ENCODE results near the gene SHKBP1. TPM values are rescaled to one million over a fixed set of nuclear protein-coding genes. Genes with fewer than 3 reads are reported as not detected.

Gene SHKBP1
- total and polyA plus RNA-seq, 2 of the 13 experiments (the other 11 are each of a cell fraction or from before 2014, with no cell fraction given) = 16.2 to 17.4 TPM

GRCh38 chr19:40611096-40611495 is 34.4 kb downstream of the SHKBP1 start:
- CTCF ChIA-PET (ENCODE audit: low intra/inter-chr PET ratio, low total read pairs) = no interaction called here
- Histone ChIP-seq H3K27ac (ENCODE audit: extremely low read length, insufficient read depth, low read length) (no peak overlapping the region), H3K4me3 (replicated peaks in 1 of 3; ENCODE audit: insufficient read depth in 1 of 3, low read depth in 2 of 3, low read length in 3 of 3) (no peak overlapping the region), H3K9ac (ENCODE audit: insufficient read depth, low read depth, low read length) (no peak overlapping the region), H3K4me2 (ENCODE audit: low read depth, low read length) (no peak overlapping the region), H3K27me3 (ENCODE audit: control insufficient read depth in 1 of 2, insufficient read depth in 2 of 2, low read length in 2 of 2) (peaks cover 2 to 78% of the 10 kb centered on the region in 2 experiments), H2AFZ (ENCODE audit: low read length) (no peak overlapping the region), H3K4me1 (ENCODE audit: insufficient read depth, low read length) (peaks cover 58% of the 10 kb centered on the region), H4K20me1 (ENCODE audit: insufficient read depth, low read length) (no peaks in the 10 kb centered on the region), H3K9me3 (ENCODE audit: low read length) (no peaks in the 10 kb centered on the region), H3K36me3 (replicated peaks in 1 of 2; ENCODE audit: control insufficient read depth in 1 of 2, insufficient read depth in 2 of 2, low read length in 2 of 2) (no peaks in the 10 kb centered on the region), H3K79me2 (ENCODE audit: insufficient read depth, low read length) (no peaks in the 10 kb centered on the region)
- FAIRE-seq = no peak
- no peak for DNase-seq (ENCODE audit: low spot score)
- no TSS peak for BruUV-seq (replicated peaks)
- in situ Hi-C loops (cut with HindIII; ENCODE audit: extremely low pct_ligation_motif_present, low pct_unique_long_range_greater_than_20kb) (no loop called here), intact Hi-C loops (cut with micrococcal nuclease; ENCODE audit: unreplicated experiment) (no loop called here)
- no peak for ATAC-seq
- POLR2A ChIA-PET = no interaction called here
- WGBS (ENCODE audit: low lambda C conversion rate) = 31% methylated on average over 8 of the region's 15 CpGs
- TF ChIP-seq JARID2 (CRISPR knock-in tag; IDR thresholded peaks at IDR 0.05; ENCODE audit: insufficient replicate concordance) (no peak), DMAP1 (CRISPR knock-in tag; IDR thresholded peaks at IDR 0.05) (no peak), ZNF614 (CRISPR knock-in tag; IDR thresholded peaks at IDR 0.05; ENCODE audit: borderline replicate concordance) (no peak), FOXO1 (CRISPR knock-in tag; IDR thresholded peaks at IDR 0.05) (no peak), CSRNP2 (CRISPR knock-in tag; conservative IDR thresholded peaks at IDR 0.05; ENCODE audit: low read depth) (no peak)

- 33% methylated on average over 3 of the region's 10 CpGs for WGBS (ENCODE audit: low lambda C conversion rate)
- H3K9ac ChIP-seq (ENCODE audit: insufficient read depth, low read depth, low read length) = no peak overlapping the region
- POLR2A ChIA-PET = no interaction called here
- H3K4me2 ChIP-seq (ENCODE audit: low read depth, low read length) = no peak overlapping the region
- in situ Hi-C loops (cut with HindIII; ENCODE audit: extremely low pct_ligation_motif_present, low pct_unique_long_range_greater_than_20kb) = no loop called here
- H2AFZ ChIP-seq (ENCODE audit: low read length) = no peak overlapping the region
- H3K4me3 ChIP-seq (replicated peaks in 1 of 3; ENCODE audit: insufficient read depth in 1 of 3, low read depth in 2 of 3, low read length in 3 of 3) = no peak overlapping the region
- no peaks in the 10 kb centered on the region for H3K79me2 ChIP-seq (ENCODE audit: insufficient read depth, low read length)
- no peak for FAIRE-seq
- intact Hi-C loops (cut with micrococcal nuclease; ENCODE audit: unreplicated experiment) = no loop called here
- peaks cover 48% of the 10 kb centered on the region for H3K4me1 ChIP-seq (ENCODE audit: insufficient read depth, low read length)
- DNase-seq (ENCODE audit: low spot score) = no peak
- no peak for ATAC-seq
- no peaks in the 10 kb centered on the region for H4K20me1 ChIP-seq (ENCODE audit: insufficient read depth, low read length)
- H3K27ac ChIP-seq (ENCODE audit: extremely low read length, insufficient read depth, low read length) = no peak overlapping the region
- no peaks in the 10 kb centered on the region for H3K9me3 ChIP-seq (ENCODE audit: low read length)
- CTCF ChIA-PET (ENCODE audit: low intra/inter-chr PET ratio, low total read pairs) = interaction anchor here (2.2 kb wide), 1 partner anchor 22 kb away, joined by 7 read pairs; no protein-coding TSS in a partner anchor
- H3K36me3 ChIP-seq (replicated peaks in 1 of 2; ENCODE audit: control insufficient read depth in 1 of 2, insufficient read depth in 2 of 2, low read length in 2 of 2) = no peaks in the 10 kb centered on the region
- BruUV-seq (replicated peaks) = no TSS peak
- H3K27me3 ChIP-seq (ENCODE audit: control insufficient read depth in 1 of 2, insufficient read depth in 2 of 2, low read length in 2 of 2) = peaks cover 2 to 71% of the 10 kb centered on the region in 2 experiments
- TF ChIP-seq GZF1 (CRISPR knock-in tag; IDR thresholded peaks at IDR 0.05) = no peak
- TF ChIP-seq NR2C2 (CRISPR knock-in tag; IDR thresholded peaks at IDR 0.05; ENCODE audit: borderline replicate concordance) = peak; percentile 68
- peak; percentile 43; the same call in 1 of the 2 replicates for TF ChIP-seq NR2F2 (IDR thresholded peaks at IDR 0.05; ENCODE audit: borderline replicate concordance, low read depth)
- 0 out of 2 replicates have a peak, but pooled peaks have one; percentile 34 for TF ChIP-seq ZNF7 (CRISPR knock-in tag; IDR thresholded peaks at IDR 0.05)
- TF ChIP-seq RXRA (CRISPR knock-in tag; IDR thresholded peaks at IDR 0.05) = 0 out of 2 replicates have a peak, but pooled peaks have one; percentile 32
- no peak for TF ChIP-seq GFI1 (CRISPR knock-in tag; IDR thresholded peaks at IDR 0.05; ENCODE audit: borderline replicate concordance)
- no peak for TF ChIP-seq LRRFIP1 (CRISPR knock-in tag; conservative IDR thresholded peaks at IDR 0.05)
- TF ChIP-seq ZNF432 (CRISPR knock-in tag; IDR thresholded peaks at IDR 0.05; ENCODE audit: borderline replicate concordance) = no peak
- no peak for TF ChIP-seq ZNF556 (CRISPR knock-in tag; IDR thresholded peaks at IDR 0.05; ENCODE audit: borderline replicate concordance)
- TF ChIP-seq ZFP82 (CRISPR knock-in tag; IDR thresholded peaks at IDR 0.05; ENCODE audit: borderline replicate concordance) = no peak
These were observed 35.4 kb downstream of the SHKBP1 start for GRCh38 chr19:40611900-40612698.
